Upper lobe of left lung (tissue), 6 donors: ENCODE data around the gene UBE4A. TPM values are rescaled to one million over a fixed set of nuclear protein-coding genes. Genes with fewer than 3 reads are reported as not detected.

Experiments used
- ATAC-seq, 2 donors: fragments of 200-7000 bp; cut with Tn5 transposase; one replicate each; pipeline ENCODE4 v1.9.1; 2022; ENCODE audit warnings: mild to moderate bottlenecking in 2 of 2, moderate library complexity in 2 of 2; ENCODE audit not compliant: low FRiP score in 2 of 2
- DNase-seq, 2 donors: peaks; one replicate each; pipeline ENCODE4 v3.0.0-alpha.2; 2019 to 2020
- H3K27ac ChIP-seq, 4 donors: fragments of 200-600 bp; sonication (generic); one replicate each; pipeline ENCODE4 v1.5.1; 2016 to 2019
- H3K27me3 ChIP-seq, 4 donors: fragments of 200-600 bp; sonication (generic); one replicate each; pipeline ENCODE4 v1.5.1; 2017 to 2019
- H3K36me3 ChIP-seq, 4 donors: fragments of 200-600 bp; sonication (generic); one replicate each; pipeline ENCODE4 v1.5.1; 2016 to 2019
- H3K4me1 ChIP-seq, 4 donors: fragments of 200-600 bp; sonication (generic); one replicate each; pipeline ENCODE4 v1.5.1; 2018 to 2019
- H3K4me3 ChIP-seq, 4 donors: fragments of 200-600 bp; sonication (generic); one replicate each; pipeline ENCODE4 v1.5.1; 2017 to 2019; ENCODE audit warnings: mild to moderate bottlenecking in 2 of 4, moderate library complexity in 1 of 4
- H3K9me3 ChIP-seq, 4 donors: fragments of 200-600 bp; sonication (generic); one replicate each; pipeline ENCODE4 v1.5.1; 2018 to 2019
- CTCF ChIP-seq, 6 experiments: fragments of 450-650 bp in 4 of 6; fragments of 200-600 bp in 2 of 6; sonication (generic) in 2 of 6; IDR thresholded peaks; one replicate each; pipeline ENCODE4 v1.5.1; 2016 to 2019; ENCODE audit warnings: antibody characterized with exemption in 6 of 6
- EP300 ChIP-seq, 4 donors: sonication (generic); formaldehyde crosslinking; IDR thresholded peaks; one replicate each; pipeline ENCODE4 v1.5.1; 2017; ENCODE audit warnings: antibody characterized with exemption in 4 of 4, control low read depth in 2 of 4
- POLR2A ChIP-seq, 4 donors: fragments of 450-650 bp; IDR thresholded peaks; one replicate each; pipeline ENCODE4 v1.5.1; 2016 to 2017; ENCODE audit warnings: antibody characterized with exemption in 4 of 4, mild to moderate bottlenecking in 2 of 4
- POLR2AphosphoS5 ChIP-seq, 2 donors: sonication (generic); formaldehyde crosslinking; IDR thresholded peaks; one replicate each; pipeline ENCODE4 v1.5.1; 2017; ENCODE audit warnings: antibody characterized with exemption in 2 of 2
- WGBS, 2 donors: methylation state at CpG; one replicate each; pipeline ENCODE4 v1.1.5; 2017 to 2018; 5-methylcytosine and 5-hydroxymethylcytosine counted together
- total RNA-seq, 6 donors: library from RNA; depleted of rRNA in 4 of 6; stranded (reverse); fragments of >200 nt in 4 of 6; gene quantifications; one replicate each; pipeline versions ENCODE4 v1.1.0 to v1.2.1, GENCODE V29; 2016 to 2021
- donor health status: DM: no; HTN: no; CAD: no; lungs with moderate emphysema.
- donor health status: DM: no; HTN: yes; CAD: no; lungs with severe emphysema.

UBE4A gene
- total RNA-seq, 6 donors from 2014 or later: 22.5 to 49.2 (median 38.2) TPM

- Histone ChIP-seq H3K27ac (peak overlapping the region in 1 of 4 donors; percentile 35), H3K4me1 (no peaks in the 10 kb centered on the region), H3K9me3 (no peaks in the 10 kb centered on the region), H3K27me3 (no peaks in the 10 kb centered on the region), H3K36me3 (no peaks in the 10 kb centered on the region), H3K4me3 (peak overlapping the region in 1 of 4 donors; percentile 10)
- WGBS, 2 donors: 70 to 93% methylated on average over 8 to 9 of the region's 9 CpGs
- ATAC-seq (no peak), DNase-seq (no peak)
- TF ChIP-seq POLR2A (IDR thresholded peaks at IDR 0.05) (no peak), EP300 (IDR thresholded peaks at IDR 0.05) (no peak), POLR2AphosphoS5 (IDR thresholded peaks at IDR 0.05) (no peak), CTCF (IDR thresholded peaks at IDR 0.05) (no peak)
Observed at GRCh38 chr11:118343248-118343647, 16.2 kb upstream of the UBE4A start.

DNA sequence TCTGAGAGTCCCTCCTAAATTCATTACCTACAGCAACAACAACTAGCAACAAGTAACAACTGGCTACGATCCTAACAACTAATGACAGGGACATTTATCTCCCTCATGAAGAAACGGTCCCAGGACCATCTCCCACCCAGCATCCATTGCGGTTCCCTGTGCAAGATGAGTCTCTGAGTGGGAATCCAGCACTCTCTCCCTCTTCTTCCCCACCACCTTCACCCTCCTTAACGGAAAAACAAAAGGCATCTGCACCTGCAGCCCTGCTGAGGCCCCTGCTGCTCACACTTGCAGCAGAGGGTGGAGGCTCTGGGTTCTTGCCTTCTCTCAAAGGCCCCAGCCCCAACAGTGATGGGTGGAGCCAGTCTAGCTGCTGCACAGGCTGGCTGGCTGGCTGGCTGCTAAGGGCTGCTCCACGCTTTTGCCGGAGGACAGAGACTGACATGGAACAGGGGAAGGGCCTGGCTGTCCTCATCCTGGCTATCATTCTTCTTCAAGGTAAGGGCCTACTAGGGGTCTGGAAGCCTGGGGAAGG is 15.4 kb upstream of the UBE4A start, which contains the start of gene CD3G:
CD3G (plus strand) TSS at position 364 of the 535 bp plus-strand sequence; CDS start at position 444, 80 bp downstream.
- no peaks in the 10 kb centered on the region for H3K27me3 ChIP-seq
- no peaks in the 10 kb centered on the region for H3K9me3 ChIP-seq
- peak within 1 kb of the TSS in 2 of 4 donors; percentile 19 to 20 for H3K4me3 ChIP-seq
- WGBS, 2 donors: 77 to 80% methylated on average over 4 to 6 of the region's 6 CpGs
- DNase-seq (no peak), ATAC-seq (peak in 1 of 2 donors; percentile 14)
- no peaks in the 10 kb centered on the region for H3K4me1 ChIP-seq
- TF ChIP-seq CTCF (IDR thresholded peaks at IDR 0.05) (no peak), EP300 (IDR thresholded peaks at IDR 0.05) (no peak), POLR2A (IDR thresholded peaks at IDR 0.05) (peak in 1 of 4 donors; percentile 40), POLR2AphosphoS5 (IDR thresholded peaks at IDR 0.05) (no peak)
- H3K36me3 ChIP-seq: no peaks in the 10 kb centered on the region
- H3K27ac ChIP-seq: peak within 1 kb of the TSS in 1 of 4 donors; percentile 35

DNA sequence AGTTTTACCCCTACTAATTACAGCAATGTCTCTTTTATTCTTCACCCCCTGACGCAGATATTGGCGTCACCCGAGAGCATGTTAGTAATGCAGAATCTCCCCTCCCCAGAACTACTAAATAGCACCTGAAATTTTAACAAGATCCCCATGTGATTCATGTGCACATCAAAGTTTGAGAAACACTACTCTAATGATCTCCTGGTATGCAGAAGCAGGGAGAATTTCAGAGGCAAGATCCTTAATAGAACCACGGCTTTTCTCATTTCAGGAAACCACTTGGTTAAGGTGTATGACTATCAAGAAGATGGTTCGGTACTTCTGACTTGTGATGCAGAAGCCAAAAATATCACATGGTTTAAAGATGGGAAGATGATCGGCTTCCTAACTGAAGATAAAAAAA is 9.9 kb upstream of the UBE4A start:
- no peak overlapping the region for H3K4me3 ChIP-seq
- H3K27ac ChIP-seq: no peak overlapping the region
- H3K9me3 ChIP-seq: no peaks in the 10 kb centered on the region
- no peaks in the 10 kb centered on the region for H3K4me1 ChIP-seq
- H3K36me3 ChIP-seq: no peaks in the 10 kb centered on the region
- TF ChIP-seq POLR2AphosphoS5 (IDR thresholded peaks at IDR 0.05) (no peak), CTCF (IDR thresholded peaks at IDR 0.05) (no peak), POLR2A (IDR thresholded peaks at IDR 0.05) (no peak), EP300 (IDR thresholded peaks at IDR 0.05) (no peak)
- WGBS, 2 donors: 72 to 74% methylated on average over 6 of the region's 6 CpGs
- H3K27me3 ChIP-seq: no peaks in the 10 kb centered on the region
- no peak for DNase-seq
- ATAC-seq: no peak

- Histone ChIP-seq H3K27me3 (no peaks in the 10 kb centered on the region), H3K4me3 (no peak overlapping the region), H3K9me3 (no peaks in the 10 kb centered on the region), H3K27ac (no peak overlapping the region), H3K4me1 (no peaks in the 10 kb centered on the region), H3K36me3 (no peaks in the 10 kb centered on the region)
- WGBS, 2 donors: 10 to 12% methylated on average over 6 of the region's 6 CpGs
- no peak for TF ChIP-seq POLR2A (IDR thresholded peaks at IDR 0.05)
- TF ChIP-seq POLR2AphosphoS5 (IDR thresholded peaks at IDR 0.05): no peak
- no peak for TF ChIP-seq EP300 (IDR thresholded peaks at IDR 0.05)
- peak in 5 of 6 experiments; percentile 32 to 49 (median 37) for TF ChIP-seq CTCF (IDR thresholded peaks at IDR 0.05)
- ATAC-seq (no peak), DNase-seq (no peak)
Observed at GRCh38 chr11:118353084-118353710, 6.2 kb upstream of the UBE4A start.
